ENCODE results near the gene TTC24.
"Not testable (repeated sequence)": the region's sequence is repeated elsewhere in the genome, so short reads cannot be mapped to it uniquely, and the experiment has no call there.

The TTC24 gene

GRCh38 chr1:156579472-156579871, at the start of gene TTC24:
Gene TTC24, plus strand, starts transcription at chr1:156579723. Its CDS starts 1,642 bp downstream, at chr1:156581365.
- peak; percentile 91 for DNase-seq

DNA sequence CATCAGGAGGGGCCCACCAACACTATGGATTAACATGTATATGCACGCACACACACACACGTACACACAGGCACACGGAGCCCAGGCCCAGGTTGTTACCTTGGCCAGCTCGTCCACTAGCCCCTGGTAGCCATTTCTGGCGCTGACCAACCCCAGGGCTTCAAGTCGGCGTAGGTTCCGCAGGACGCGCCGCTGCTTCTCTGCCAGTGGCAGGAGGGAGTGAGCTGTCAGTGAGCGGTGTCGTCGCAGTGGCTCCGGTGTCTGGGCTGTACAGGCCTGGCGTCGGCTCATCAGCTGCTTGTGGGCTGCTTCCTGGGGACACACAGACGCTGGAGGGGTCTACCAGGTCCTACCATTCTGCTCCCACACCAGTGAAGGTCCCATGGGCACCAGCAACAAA, 49.5 kb upstream of the TTC24 start:
- DNase-seq, result no peak

GRCh38 chr1:156532374-156532773, 47.1 kb upstream of the TTC24 start:
- DNase-seq, result no peak

- no peak for DNase-seq
Observed at GRCh38 chr1:156533568-156534220, 45.8 kb upstream of the TTC24 start.

- no peak for DNase-seq
Observed at GRCh38 chr1:156534424-156535060, 45.0 kb upstream of the TTC24 start.

GRCh38 chr1:156537027-156537426, 42.5 kb upstream of the TTC24 start:
- DNase-seq, result no peak

GRCh38 chr1:156538711-156539440, 40.6 kb upstream of the TTC24 start:
- no peak for DNase-seq

- no peak for DNase-seq
Observed at GRCh38 chr1:156539818-156540355, 39.6 kb upstream of the TTC24 start.

DNA sequence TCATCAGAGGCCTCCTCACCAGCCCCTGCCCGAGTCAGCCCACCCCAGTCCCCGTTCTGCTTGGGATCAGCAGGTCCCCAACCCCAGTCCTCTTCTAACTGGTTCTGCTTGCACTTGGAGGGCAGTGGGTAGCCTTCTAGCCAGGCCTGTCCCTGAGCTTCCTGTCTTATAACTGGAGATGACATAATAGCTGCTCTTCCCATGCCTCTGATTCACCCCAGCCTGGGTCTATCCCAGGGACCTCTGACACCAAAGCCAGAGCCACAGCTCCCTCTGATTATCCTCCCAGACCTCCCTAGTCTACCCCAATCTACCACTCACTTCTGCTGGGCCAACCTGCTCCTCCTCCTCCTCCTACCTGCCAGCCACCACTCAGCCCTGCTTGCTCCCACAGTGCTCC, 38.6 kb upstream of the TTC24 start:
- no peak for DNase-seq

GRCh38 chr1:156543066-156543465, 36.5 kb upstream of the TTC24 start:
- DNase-seq, result no peak

DNA sequence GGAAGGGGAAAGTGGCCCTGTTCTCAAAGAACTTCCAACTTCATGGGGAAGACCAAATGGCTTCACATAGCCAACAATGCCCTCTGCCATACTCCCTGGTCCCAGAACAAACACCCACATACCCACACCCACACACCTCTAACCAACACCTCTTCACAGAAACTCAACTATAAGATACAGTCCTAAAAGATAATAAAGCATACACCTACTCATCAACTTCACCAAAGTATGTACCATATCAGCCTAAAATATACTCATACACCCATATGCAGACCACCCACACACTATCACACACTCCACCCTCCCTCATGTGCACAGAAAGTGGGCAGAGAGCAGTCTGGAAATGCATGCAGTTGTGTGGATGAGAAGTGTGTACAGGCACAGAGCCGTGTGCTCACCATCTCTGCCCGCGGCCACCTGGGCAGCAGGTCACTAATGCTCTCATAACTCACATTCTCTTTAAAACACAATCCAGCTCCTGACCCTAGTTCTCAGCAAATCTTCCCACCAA, 34.9 kb upstream of the TTC24 start:
- DNase-seq, result no peak

DNA sequence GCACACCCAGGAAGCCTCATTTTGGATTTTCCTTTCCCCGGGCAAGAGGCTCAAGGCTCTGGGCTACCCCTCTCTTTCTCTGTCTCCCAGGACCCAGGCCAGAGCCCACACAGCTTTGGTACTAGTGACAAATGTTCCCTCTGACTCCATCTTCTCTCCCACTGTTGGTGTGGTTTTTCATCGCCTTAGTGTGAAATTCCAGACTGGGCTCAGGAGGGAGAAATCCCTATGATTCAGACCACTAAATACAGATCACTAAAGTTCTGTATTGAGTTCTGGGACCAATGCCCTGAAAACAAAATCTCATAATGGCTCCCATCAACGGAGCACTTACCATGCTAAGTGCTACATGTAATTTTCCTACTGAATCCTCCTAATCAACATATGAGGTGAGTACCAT, 33.3 kb upstream of the TTC24 start:
- no peak for DNase-seq

DNA sequence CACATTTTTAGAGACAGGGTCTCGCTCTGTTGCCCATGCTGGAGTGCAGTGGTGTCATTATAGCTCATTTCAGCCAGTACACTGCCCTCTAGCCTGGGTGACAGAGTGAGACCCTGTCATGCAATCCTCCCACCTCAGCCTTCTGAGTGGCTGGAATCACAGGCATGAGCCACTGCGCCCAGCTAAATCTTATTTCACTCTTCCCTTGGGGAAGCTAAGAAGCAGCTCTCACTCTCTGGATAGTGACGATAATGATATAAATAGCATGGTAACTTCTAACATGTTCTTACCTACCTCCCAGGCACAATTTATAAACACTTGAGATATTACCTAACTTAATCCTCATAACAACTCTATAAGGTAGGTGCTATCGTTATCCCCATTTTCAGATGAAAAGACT, 32.1 kb upstream of the TTC24 start:
- no peak for DNase-seq

- no peak for DNase-seq
Observed at GRCh38 chr1:156547982-156548381, 31.5 kb upstream of the TTC24 start.

GRCh38 chr1:156549390-156549789, 30.1 kb upstream of the TTC24 start:
- no peak for DNase-seq

DNA sequence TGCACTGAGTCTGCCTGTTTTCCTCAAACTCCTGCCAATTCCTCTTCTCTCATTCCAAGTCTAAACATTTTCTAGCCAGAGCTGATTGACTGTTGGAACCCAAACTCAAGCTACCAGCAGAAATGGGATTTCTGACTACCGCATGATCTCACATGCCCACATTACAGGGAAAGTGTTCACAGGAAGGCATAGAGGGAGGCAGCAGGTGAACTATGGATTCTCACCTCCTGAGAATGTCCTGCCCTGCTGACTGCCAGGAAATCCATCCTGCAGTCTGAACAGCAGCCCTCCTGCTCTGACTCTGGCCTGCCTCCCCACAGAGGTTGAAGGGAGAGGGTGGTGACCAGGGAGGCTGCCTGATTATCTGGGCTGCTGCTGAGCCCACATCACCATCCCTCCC, 29.7 kb upstream of the TTC24 start:
- DNase-seq, result no peak

- no peak for DNase-seq
Observed at GRCh38 chr1:156550346-156550745, 29.2 kb upstream of the TTC24 start.

GRCh38 chr1:156551066-156551643, 28.4 kb upstream of the TTC24 start:
- no peak for DNase-seq

GRCh38 chr1:156551869-156552268, 27.7 kb upstream of the TTC24 start:
- DNase-seq, result no peak

GRCh38 chr1:156552518-156552917, 27.0 kb upstream of the TTC24 start:
- DNase-seq, result no peak

GRCh38 chr1:156552937-156553336, 26.6 kb upstream of the TTC24 start:
- DNase-seq, result not testable (repeated sequence)

GRCh38 chr1:156553860-156554485, 25.6 kb upstream of the TTC24 start:
- no peak for DNase-seq

- DNase-seq, result no peak
Observed at GRCh38 chr1:156554971-156555370, 24.6 kb upstream of the TTC24 start.
